Activated naive CD8-positive, alpha-beta T cell treated with anti-CD3 and anti-CD28 coated beads for 36 hours (primary cell): Measurements from ENCODE around the gene ZWILCH. TPM values are rescaled to one million over a fixed set of nuclear protein-coding genes. Genes with fewer than 3 reads are reported as not detected.
A peak's percentile ranks its signal among the peaks of the same experiment; 100 is the strongest.

Experiments
- DNase-seq: peaks from one replicate; pipeline ENCODE4 v3.0.0; 2021
- H3K27ac Mint-ChIP-seq: one replicate; pipeline ENCODE4 v1.8.0; 2022; ENCODE audit warnings: mild to moderate bottlenecking, moderate library complexity, mixed read lengths
- H3K27me3 Mint-ChIP-seq: one replicate; pipeline ENCODE4 v1.8.0; 2022; ENCODE audit warnings: mild to moderate bottlenecking, mixed read lengths
- H3K36me3 Mint-ChIP-seq: one replicate; pipeline ENCODE4 v1.8.0; 2021; ENCODE audit warnings: mild to moderate bottlenecking, mixed read lengths
- H3K4me1 Mint-ChIP-seq: one replicate; pipeline ENCODE4 v1.8.0; 2021; ENCODE audit warnings: mixed read lengths
- H3K4me3 Mint-ChIP-seq: one replicate; pipeline ENCODE4 v1.8.0; 2022; ENCODE audit warnings: mild to moderate bottlenecking, moderate library complexity, mixed read lengths
- H3K9me3 Mint-ChIP-seq: one replicate; pipeline ENCODE4 v1.8.0; 2022; ENCODE audit warnings: mixed read lengths
- total RNA-seq, 2 experiments: library from RNA; stranded (reverse); gene quantifications; one replicate each; pipeline ENCODE4 v1.2.3, GENCODE V29; 2021

The ZWILCH gene
- total RNA-seq, 2 experiments from 2014 or later: 40.7 to 41.1 TPM

DNA sequence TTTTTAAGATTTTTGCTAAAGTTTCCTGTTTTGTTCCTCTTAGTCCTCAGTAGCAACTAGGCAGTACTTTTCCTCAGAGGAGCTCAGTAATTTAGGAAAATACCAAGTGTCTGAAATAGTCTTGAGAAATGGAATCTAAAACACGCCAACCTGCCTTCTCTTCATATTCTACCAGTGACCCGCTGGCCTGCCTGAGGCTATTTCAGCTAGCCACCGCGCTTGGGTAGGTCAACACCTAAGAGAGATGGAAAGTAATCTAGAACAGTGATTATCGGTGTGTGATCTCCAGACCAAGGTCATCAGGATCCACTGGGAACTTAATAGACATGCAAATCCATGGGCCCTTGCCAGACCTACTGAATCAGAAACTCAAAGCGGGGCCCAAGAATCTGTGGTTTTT is 53.1 kb downstream of the ZWILCH start:
- Mint-ChIP-seq H3K4me3 (no peak overlapping the region), H3K9me3 (peaks cover 9% of the 10 kb centered on the region), H3K36me3 (peaks cover 7% of the 10 kb centered on the region), H3K4me1 (no peaks in the 10 kb centered on the region), H3K27ac (no peak overlapping the region), H3K27me3 (no peaks in the 10 kb centered on the region)
- no peak for DNase-seq

DNA sequence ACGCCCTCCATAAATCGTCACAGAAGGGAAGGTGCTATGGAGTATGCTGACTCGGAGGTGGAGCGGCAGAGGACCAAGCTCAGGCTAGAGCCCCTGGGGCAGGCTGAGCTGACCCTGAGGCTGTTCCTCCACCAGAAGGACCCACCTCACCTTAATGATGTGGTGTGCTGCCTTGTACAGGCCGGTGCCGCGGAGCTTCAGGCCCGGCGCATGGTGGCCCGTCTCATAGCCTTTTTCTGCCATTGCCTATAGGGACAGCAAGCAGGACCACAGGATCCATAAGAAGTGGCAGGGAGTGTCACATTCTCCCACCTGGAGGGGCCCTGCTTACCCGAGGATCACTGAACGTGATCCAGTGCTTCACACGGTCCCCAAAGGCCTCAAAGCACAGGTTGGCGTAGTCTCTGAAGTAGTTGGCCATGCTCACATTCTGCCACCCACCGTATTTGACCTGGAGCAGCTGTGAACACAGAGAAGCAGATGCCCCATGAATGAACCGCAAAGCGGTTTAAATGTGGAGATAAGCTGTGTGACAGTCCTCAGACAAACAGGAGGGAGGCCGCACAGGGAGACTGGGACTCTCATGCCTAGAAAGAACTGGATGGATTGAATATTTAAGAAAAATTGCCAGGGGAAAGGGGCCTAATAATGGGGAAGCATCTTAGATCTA is 55.9 kb downstream of the ZWILCH start:
- H3K27ac Mint-ChIP-seq: no peak overlapping the region
- H3K4me3 Mint-ChIP-seq: no peak overlapping the region
- DNase-seq: no peak
- no peaks in the 10 kb centered on the region for H3K9me3 Mint-ChIP-seq
- H3K27me3 Mint-ChIP-seq: no peaks in the 10 kb centered on the region
- H3K36me3 Mint-ChIP-seq: no peaks in the 10 kb centered on the region
- H3K4me1 Mint-ChIP-seq: no peaks in the 10 kb centered on the region

DNA sequence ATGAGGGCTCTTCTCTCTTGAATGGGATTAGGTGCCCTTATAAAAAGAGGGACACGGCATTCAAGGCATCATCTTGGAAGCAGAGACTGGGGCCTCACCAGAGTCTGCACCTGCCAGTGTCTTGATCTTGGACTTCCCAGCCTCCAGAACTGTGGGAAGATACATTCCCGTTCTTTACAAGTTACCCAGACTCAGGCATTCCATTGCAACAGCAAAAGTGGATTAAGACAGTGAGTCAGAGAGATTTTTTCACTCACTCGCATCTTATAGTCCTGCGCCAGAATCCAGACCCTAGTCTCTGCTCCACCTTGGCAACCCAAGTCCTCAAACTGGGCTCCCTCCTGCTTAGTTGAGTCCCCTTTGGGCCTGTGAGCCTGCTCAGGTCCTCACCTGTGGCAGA is 58.0 kb downstream of the ZWILCH start:
- Mint-ChIP-seq H3K9me3 (no peaks in the 10 kb centered on the region), H3K4me3 (no peak overlapping the region), H3K27ac (no peak overlapping the region), H3K27me3 (no peaks in the 10 kb centered on the region), H3K36me3 (no peaks in the 10 kb centered on the region), H3K4me1 (peaks cover 5% of the 10 kb centered on the region)
- DNase-seq: no peak

DNA sequence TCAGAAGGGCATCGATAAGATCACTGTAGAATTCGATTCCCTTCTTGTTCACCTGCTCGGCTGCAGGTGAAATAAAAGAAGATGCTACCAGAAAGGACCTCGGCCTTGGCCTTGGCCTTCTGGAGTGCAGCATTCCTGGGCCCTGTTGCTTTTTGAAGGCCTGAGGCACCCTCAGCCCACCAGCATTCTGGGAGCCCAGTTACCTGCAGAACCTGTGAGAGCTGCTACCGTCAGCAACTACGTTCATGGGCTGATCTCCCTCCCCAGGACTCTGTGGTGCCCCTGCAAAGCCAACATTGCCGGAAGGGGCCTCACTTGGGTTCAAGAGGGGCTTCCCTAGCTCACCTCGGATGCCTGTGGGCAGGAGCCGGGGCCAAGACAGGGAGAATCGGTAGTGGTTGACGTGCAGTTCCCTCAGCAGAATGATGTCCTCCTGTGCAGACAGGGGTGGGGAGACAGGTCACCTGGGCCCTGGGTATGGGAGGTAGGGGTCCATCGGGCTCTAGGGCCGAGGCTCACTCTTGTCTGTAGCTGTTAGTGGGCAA is 58.5 kb downstream of the ZWILCH start:
- no peak overlapping the region for H3K4me3 Mint-ChIP-seq

DNA sequence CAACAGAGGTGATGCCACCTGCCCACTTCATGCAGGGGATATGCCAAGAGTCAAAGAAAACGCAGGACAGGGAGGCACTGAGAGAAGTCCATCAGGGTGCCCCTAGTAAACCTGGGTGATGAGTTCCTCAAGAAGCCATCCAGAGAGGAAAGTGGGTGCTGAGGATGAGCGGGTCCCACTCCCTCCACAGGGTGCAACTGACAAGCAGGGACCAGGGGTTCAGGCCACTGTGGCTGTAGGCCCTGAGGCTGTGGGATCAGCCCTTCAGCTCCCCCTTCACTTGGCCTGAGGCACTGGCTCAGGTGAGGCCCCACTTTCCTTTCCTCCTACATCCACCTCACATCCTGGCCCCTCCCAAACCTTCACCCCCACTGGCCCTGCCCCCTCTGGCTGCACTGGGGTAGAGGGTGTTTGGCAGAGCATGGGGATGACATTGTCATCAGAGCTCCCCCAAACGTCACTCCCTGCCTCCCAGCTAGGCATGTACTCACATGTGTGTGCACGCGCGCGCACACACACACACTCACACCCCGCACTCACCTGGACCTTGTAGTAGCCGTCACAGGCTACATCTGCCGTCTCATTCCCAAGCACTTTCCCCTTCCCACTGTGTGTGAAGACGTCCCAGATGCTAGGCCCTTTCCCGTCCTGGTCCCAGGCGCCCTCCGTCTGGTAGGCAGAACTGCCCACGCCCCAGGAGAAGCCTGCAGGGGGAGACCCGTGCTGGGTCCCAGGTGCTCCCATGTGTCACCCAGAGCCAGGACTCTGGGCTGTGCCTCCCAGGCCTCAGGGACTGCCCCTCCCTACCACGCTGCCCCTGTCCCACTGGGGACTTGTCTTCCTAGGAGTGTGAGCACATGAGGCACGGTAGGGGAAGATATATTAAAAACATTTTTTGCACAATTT is 59.3 kb downstream of the ZWILCH start:
- Mint-ChIP-seq H3K4me1 (peaks cover 5% of the 10 kb centered on the region), H3K36me3 (no peaks in the 10 kb centered on the region), H3K27ac (no peak overlapping the region), H3K4me3 (no peak overlapping the region), H3K27me3 (no peaks in the 10 kb centered on the region), H3K9me3 (no peaks in the 10 kb centered on the region)
- DNase-seq: no peak

More for the DNA sequence above, 58.5 kb downstream of the ZWILCH start:
- peaks cover 5% of the 10 kb centered on the region for H3K4me1 Mint-ChIP-seq
- H3K36me3 Mint-ChIP-seq: no peaks in the 10 kb centered on the region
- no peaks in the 10 kb centered on the region for H3K9me3 Mint-ChIP-seq
- no peak for DNase-seq
- H3K27me3 Mint-ChIP-seq: no peaks in the 10 kb centered on the region
- H3K27ac Mint-ChIP-seq: no peak overlapping the region

DNA sequence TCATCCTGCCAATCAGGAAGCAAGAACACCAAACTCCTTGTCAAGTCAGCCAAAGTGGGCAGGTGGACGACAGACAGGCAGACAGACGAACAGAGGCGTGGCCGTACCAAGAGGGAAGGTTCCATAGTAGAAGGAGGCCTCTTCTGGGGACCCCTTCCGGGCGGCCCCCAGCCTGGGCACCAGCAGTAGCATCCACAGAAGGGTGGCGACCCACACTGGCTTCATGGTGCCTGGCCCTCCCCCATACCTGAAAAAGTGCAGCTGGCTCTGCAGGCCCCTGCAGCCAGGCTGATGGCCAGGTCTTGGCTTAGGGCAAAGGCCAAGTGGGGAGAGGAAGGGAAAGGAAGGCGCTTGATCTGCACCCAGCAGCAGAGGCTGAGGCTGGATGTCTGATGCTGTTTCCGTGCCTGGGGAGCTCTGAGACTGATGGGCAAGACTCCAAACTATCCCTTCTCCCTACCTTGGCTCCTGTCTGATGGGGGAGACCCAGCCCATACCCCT is 60.1 kb downstream of the ZWILCH start:
- Mint-ChIP-seq H3K4me1 (peaks cover 5% of the 10 kb centered on the region), H3K27ac (no peak overlapping the region), H3K27me3 (no peaks in the 10 kb centered on the region), H3K36me3 (no peaks in the 10 kb centered on the region), H3K9me3 (no peaks in the 10 kb centered on the region), H3K4me3 (no peak overlapping the region)
- no peak for DNase-seq

DNA sequence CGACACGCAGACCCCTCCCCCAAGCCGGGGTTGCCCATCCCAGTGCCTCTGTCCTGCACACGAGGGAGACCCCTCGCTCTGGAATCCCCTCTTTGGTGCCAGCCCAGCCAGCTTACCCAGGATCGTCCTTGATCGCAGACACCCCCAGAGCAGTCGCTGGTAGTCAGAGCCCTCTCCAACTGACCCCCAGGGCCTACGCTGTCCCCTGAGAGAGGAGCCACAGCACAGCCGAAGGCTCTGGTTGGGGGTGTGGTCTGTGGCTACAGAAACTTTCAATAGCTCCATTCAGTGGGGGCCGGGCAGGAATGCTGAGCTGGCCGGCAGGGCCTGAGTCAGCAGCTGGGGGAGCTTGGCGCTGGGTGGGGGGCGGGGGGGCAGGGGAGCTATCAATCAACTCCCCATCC is 60.6 kb downstream of the ZWILCH start, which contains the start of gene LCTL:
LCTL (minus strand) TSS at position 258 of the 404 bp plus-strand sequence. CDS start 633 bp downstream, outside the sequence.
- peaks cover 5% of the 10 kb centered on the region for H3K4me1 Mint-ChIP-seq
- peak within 1 kb of the TSS; percentile 9 for H3K27ac Mint-ChIP-seq
- H3K36me3 Mint-ChIP-seq: no peaks in the 10 kb centered on the region
- H3K4me3 Mint-ChIP-seq: no peak within 1 kb of the TSS
- DNase-seq: no peak
- no peaks in the 10 kb centered on the region for H3K9me3 Mint-ChIP-seq
- no peaks in the 10 kb centered on the region for H3K27me3 Mint-ChIP-seq

DNA sequence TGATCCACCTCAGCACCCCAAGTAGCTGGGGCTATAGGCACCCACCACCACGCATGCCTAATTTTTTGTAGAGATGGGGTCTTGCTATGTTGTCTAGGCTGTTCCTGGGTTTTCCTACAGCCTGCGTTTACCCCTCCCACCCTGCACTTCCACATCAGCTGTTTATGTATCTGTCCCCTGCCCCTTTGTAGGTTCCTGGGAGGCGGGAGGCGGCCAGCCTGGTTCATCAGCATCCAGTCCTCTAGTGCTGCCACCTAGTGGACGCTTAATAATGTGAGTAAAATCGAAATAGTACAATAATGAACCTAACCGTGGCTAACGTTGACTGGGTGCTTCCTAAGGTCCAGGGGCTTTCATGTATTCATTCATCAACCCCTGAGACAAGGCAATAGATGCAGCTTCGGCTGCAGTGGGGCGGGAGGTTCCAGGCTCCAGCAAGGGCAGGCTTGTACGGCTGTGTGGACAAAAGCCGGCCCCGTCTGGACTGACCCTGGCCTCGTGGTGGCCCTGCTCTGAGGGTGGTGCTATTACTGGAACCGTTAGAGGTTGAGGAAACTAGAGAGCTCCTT is 61.9 kb downstream of the ZWILCH start:
- no peak overlapping the region for H3K4me3 Mint-ChIP-seq
- no peaks in the 10 kb centered on the region for H3K36me3 Mint-ChIP-seq
- H3K27ac Mint-ChIP-seq: no peak overlapping the region
- DNase-seq: peak; percentile 49
- H3K27me3 Mint-ChIP-seq: no peaks in the 10 kb centered on the region
- peaks cover 5% of the 10 kb centered on the region for H3K4me1 Mint-ChIP-seq
- H3K9me3 Mint-ChIP-seq: no peaks in the 10 kb centered on the region

DNA sequence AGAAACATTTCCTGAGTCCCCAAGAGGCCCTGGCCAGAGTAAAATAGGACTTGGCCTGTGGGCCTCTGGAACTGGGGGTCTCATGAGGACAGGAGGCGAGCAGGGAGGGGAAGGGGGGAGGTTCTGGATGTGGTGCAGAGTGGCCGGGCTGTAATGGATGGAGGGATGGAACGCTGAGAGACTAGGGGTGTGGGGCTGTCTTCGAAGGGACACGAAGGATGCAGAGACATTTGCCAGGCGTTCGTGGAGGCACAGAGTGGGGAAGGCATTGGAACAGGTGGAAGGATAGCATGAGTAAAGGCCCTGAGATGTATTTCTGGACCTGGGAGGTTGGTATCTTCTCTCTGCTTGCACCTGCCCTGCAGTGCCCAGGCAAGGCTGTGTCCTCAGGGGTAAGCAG is 62.8 kb downstream of the ZWILCH start:
- DNase-seq: no peak
- Mint-ChIP-seq H3K4me1 (peaks cover 5% of the 10 kb centered on the region), H3K36me3 (no peaks in the 10 kb centered on the region), H3K4me3 (no peak overlapping the region), H3K9me3 (no peaks in the 10 kb centered on the region), H3K27ac (no peak overlapping the region), H3K27me3 (no peaks in the 10 kb centered on the region)

DNA sequence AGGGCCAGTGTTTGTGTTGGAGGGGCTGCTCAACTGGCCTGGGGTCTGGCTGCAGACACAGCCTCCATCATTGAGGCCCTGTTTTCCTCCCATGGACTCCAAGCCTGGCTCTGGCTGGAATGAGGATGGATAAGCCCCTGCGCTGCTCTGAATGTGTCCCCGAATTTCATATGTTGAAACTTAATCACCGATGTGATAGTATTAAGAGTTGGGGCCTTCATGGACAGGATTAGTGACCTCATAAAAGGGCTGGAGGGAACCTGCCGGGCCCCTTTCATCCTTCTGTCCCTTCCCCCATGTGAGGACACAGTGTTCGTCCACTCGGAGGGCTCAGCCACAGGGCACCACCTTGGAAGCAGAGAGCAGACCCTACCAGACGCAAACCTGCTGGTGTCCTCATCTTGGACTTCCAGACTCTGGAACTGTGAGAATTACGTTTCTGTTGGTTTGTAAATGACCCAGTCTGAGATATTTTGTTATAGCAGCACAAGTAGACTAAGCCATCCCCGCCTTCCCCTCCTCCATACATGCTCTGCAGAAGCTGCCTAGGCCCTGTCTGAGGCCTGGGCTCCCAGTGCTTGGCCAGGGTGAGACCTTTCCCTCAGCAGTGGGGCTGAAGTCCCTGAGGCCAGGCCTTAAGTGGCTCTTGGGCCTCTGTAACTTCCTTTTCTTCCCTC is 64.5 kb downstream of the ZWILCH start:
- peaks cover 11% of the 10 kb centered on the region for H3K4me1 Mint-ChIP-seq

DNA sequence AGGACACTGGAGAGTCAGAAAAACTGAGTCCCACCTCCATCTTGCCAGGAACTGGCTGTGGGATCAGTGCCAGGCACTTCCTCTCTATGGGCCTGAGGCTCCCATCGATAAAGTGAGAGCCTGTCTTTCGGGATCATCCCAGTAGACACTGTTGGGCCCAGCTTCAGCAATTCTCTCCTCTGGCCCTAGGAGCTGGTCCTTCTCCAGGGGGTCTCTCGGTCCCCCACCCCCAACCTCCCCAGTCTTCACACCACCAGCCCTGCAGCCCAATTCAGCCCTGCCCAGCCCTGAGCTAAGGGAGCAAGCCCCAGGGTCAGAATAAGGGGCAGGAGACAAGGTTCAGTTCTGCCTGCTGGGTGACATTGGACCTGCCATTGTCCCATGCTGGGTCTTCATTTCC is 65.2 kb downstream of the ZWILCH start:
- H3K27me3 Mint-ChIP-seq: no peaks in the 10 kb centered on the region
- H3K27ac Mint-ChIP-seq: no peak overlapping the region

More for the DNA sequence above, 64.5 kb downstream of the ZWILCH start:
- H3K27ac Mint-ChIP-seq: no peak overlapping the region
- H3K36me3 Mint-ChIP-seq: no peaks in the 10 kb centered on the region
- no peak overlapping the region for H3K4me3 Mint-ChIP-seq
- no peak for DNase-seq
- H3K27me3 Mint-ChIP-seq: no peaks in the 10 kb centered on the region
- no peaks in the 10 kb centered on the region for H3K9me3 Mint-ChIP-seq

DNA sequence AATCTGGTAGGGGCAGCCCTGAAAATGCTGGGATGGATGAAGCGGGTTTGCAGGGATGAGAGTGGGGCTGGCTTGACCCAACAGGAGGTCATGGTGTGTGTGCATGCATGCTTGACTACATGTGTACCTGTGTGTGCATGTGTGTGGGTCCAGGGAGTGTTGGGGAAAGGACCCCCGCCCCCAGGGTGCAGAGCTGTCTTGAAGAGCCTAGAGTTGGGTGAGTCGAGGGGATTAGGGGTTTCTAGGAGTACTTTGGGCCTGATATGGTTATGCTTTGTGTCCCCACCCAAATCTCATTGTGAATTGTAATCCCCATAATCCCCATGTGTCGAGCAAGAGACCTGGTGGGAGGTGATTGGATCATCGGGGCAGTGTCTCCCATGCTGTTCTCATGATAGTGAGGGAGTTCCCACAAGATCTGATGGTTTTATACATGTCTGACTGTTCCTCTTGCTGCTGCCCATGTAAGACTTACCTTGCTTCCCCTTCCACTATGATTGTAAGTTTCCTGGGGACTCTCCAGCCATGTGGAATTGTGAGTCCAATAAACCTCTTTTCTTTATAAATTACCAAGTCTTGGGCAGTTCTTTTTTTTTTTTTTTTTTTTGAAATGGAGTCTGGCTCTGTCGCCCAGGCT is 65.8 kb downstream of the ZWILCH start:
- Mint-ChIP-seq H3K27ac (no peak overlapping the region), H3K36me3 (no peaks in the 10 kb centered on the region), H3K27me3 (no peaks in the 10 kb centered on the region)

More for the DNA sequence above, 65.2 kb downstream of the ZWILCH start:
- no peak overlapping the region for H3K4me3 Mint-ChIP-seq
- H3K4me1 Mint-ChIP-seq: peaks cover 11% of the 10 kb centered on the region
- no peak for DNase-seq
- no peaks in the 10 kb centered on the region for H3K9me3 Mint-ChIP-seq
- H3K36me3 Mint-ChIP-seq: no peaks in the 10 kb centered on the region

DNA sequence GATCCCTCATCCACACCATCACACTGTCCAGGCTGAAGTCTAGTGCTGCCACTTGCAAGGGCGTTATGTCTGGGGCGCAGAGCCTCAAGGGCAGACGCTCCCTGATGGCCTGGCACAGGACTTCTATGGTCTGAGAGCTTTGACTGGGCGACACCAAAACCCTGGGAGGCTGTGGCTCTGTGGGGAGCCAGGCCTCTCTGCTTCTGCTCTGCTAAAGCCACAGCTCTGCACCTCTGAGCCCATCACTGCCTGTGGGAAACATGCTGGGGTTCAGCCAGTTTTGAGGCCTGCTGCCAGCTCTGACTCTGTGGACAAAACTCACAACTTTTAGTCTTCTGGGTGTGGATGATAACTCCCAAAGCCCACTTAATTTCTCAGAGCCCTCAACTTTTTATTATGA is 67.0 kb downstream of the ZWILCH start:
- Mint-ChIP-seq H3K9me3 (no peaks in the 10 kb centered on the region), H3K36me3 (no peaks in the 10 kb centered on the region), H3K4me1 (peaks cover 6% of the 10 kb centered on the region), H3K4me3 (no peak overlapping the region), H3K27me3 (no peaks in the 10 kb centered on the region), H3K27ac (no peak overlapping the region)
- DNase-seq: no peak

More for the DNA sequence above, 65.8 kb downstream of the ZWILCH start:
- Mint-ChIP-seq H3K4me3 (no peak overlapping the region), H3K4me1 (peaks cover 11% of the 10 kb centered on the region), H3K9me3 (no peaks in the 10 kb centered on the region)
- no peak for DNase-seq

DNA sequence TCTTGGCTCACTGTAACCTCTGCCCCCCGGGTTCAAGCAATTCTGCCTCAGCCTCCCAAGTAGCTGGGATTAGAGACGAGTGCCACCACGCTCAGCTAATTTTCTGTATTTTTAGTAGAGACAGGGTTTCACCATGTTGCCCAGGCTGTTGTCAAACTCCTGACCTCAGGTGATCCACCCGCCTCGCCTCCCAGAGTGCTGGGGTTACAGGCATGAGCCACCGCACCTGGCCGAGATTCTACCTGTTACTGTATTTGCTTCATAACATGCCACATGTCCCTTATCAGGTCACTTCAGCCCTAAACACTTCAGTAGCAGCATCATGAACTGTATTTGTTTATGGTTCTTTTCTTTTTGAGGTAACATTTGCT is 68.2 kb downstream of the ZWILCH start:
- DNase-seq: no peak
- Mint-ChIP-seq H3K9me3 (no peaks in the 10 kb centered on the region), H3K27ac (no peak overlapping the region), H3K27me3 (no peaks in the 10 kb centered on the region), H3K4me3 (no peak overlapping the region), H3K4me1 (peaks cover 7% of the 10 kb centered on the region), H3K36me3 (no peaks in the 10 kb centered on the region)
